ENCODE measurements around the gene UPF2. TPM values are rescaled to one million over a fixed set of nuclear protein-coding genes. Genes with fewer than 3 reads are reported as not detected.

The UPF2 gene
- total RNA-seq, 1 donor: 20.6 TPM

GRCh38 chr10:11881030-11881476 is 161.6 kb downstream of the UPF2 start:
- H3K4me1 ChIP-seq (ENCODE audit: insufficient read depth, low read length): no peaks in the 10 kb centered on the region
- H3K4me3 ChIP-seq (ENCODE audit: low read length): no peak overlapping the region
- no peaks in the 10 kb centered on the region for H3K9me3 ChIP-seq (ENCODE audit: low read depth, low read length)
- no peaks in the 10 kb centered on the region for H3K27me3 ChIP-seq (ENCODE audit: insufficient read depth, low read length)

- H3K9me3 ChIP-seq (ENCODE audit: low read depth, low read length): no peaks in the 10 kb centered on the region
- H3K4me1 ChIP-seq (ENCODE audit: insufficient read depth, low read length): no peaks in the 10 kb centered on the region
- H3K27me3 ChIP-seq (ENCODE audit: insufficient read depth, low read length): no peaks in the 10 kb centered on the region
- no peak overlapping the region for H3K4me3 ChIP-seq (ENCODE audit: low read length)
Measured at GRCh38 chr10:11880151-11881029, 162.2 kb downstream of the UPF2 start.

- no peaks in the 10 kb centered on the region for H3K27me3 ChIP-seq (ENCODE audit: insufficient read depth, low read length)
- H3K9me3 ChIP-seq (ENCODE audit: low read depth, low read length): no peaks in the 10 kb centered on the region
- H3K4me1 ChIP-seq (ENCODE audit: insufficient read depth, low read length): peaks cover 5% of the 10 kb centered on the region
- no peak overlapping the region for H3K4me3 ChIP-seq (ENCODE audit: low read length)
Measured at GRCh38 chr10:11879387-11880094, 163.1 kb downstream of the UPF2 start.

GRCh38 chr10:11878776-11879175 is 163.8 kb downstream of the UPF2 start:
- H3K27me3 ChIP-seq (ENCODE audit: insufficient read depth, low read length): no peaks in the 10 kb centered on the region
- no peak overlapping the region for H3K4me3 ChIP-seq (ENCODE audit: low read length)
- peaks cover 8% of the 10 kb centered on the region for H3K4me1 ChIP-seq (ENCODE audit: insufficient read depth, low read length)
- no peaks in the 10 kb centered on the region for H3K9me3 ChIP-seq (ENCODE audit: low read depth, low read length)

- Histone ChIP-seq H3K27me3 (ENCODE audit: insufficient read depth, low read length) (no peaks in the 10 kb centered on the region), H3K4me3 (ENCODE audit: low read length) (no peak overlapping the region), H3K4me1 (ENCODE audit: insufficient read depth, low read length) (peaks cover 8% of the 10 kb centered on the region), H3K9me3 (ENCODE audit: low read depth, low read length) (no peaks in the 10 kb centered on the region)
Measured at GRCh38 chr10:11877591-11877905, 165.1 kb downstream of the UPF2 start.

GRCh38 chr10:11876805-11877590 is 165.6 kb downstream of the UPF2 start:
- Histone ChIP-seq H3K27me3 (ENCODE audit: insufficient read depth, low read length) (no peaks in the 10 kb centered on the region), H3K9me3 (ENCODE audit: low read depth, low read length) (no peaks in the 10 kb centered on the region), H3K4me1 (ENCODE audit: insufficient read depth, low read length) (peaks cover 8% of the 10 kb centered on the region), H3K4me3 (ENCODE audit: low read length) (no peak overlapping the region)

GRCh38 chr10:11876324-11876723 is 166.3 kb downstream of the UPF2 start:
- no peaks in the 10 kb centered on the region for H3K27me3 ChIP-seq (ENCODE audit: insufficient read depth, low read length)
- H3K4me3 ChIP-seq (ENCODE audit: low read length): no peak overlapping the region
- H3K9me3 ChIP-seq (ENCODE audit: low read depth, low read length): no peaks in the 10 kb centered on the region
- peaks cover 8% of the 10 kb centered on the region for H3K4me1 ChIP-seq (ENCODE audit: insufficient read depth, low read length)

GRCh38 chr10:11875494-11876281 is 166.9 kb downstream of the UPF2 start:
- Histone ChIP-seq H3K27me3 (ENCODE audit: insufficient read depth, low read length) (no peaks in the 10 kb centered on the region), H3K4me1 (ENCODE audit: insufficient read depth, low read length) (peaks cover 8% of the 10 kb centered on the region), H3K4me3 (ENCODE audit: low read length) (no peak overlapping the region), H3K9me3 (ENCODE audit: low read depth, low read length) (no peaks in the 10 kb centered on the region)

GRCh38 chr10:11874568-11875493 is 167.8 kb downstream of the UPF2 start:
- no peak overlapping the region for H3K4me3 ChIP-seq (ENCODE audit: low read length)
- H3K27me3 ChIP-seq (ENCODE audit: insufficient read depth, low read length): no peaks in the 10 kb centered on the region
- peaks cover 8% of the 10 kb centered on the region for H3K4me1 ChIP-seq (ENCODE audit: insufficient read depth, low read length)
- no peaks in the 10 kb centered on the region for H3K9me3 ChIP-seq (ENCODE audit: low read depth, low read length)

- H3K4me3 ChIP-seq (ENCODE audit: low read length): no peak overlapping the region
- no peaks in the 10 kb centered on the region for H3K27me3 ChIP-seq (ENCODE audit: insufficient read depth, low read length)
- no peaks in the 10 kb centered on the region for H3K9me3 ChIP-seq (ENCODE audit: low read depth, low read length)
- peaks cover 8% of the 10 kb centered on the region for H3K4me1 ChIP-seq (ENCODE audit: insufficient read depth, low read length)
Measured at GRCh38 chr10:11871466-11871865, 171.1 kb downstream of the UPF2 start.

GRCh38 chr10:11870900-11871400 is 171.7 kb downstream of the UPF2 start:
- H3K4me3 ChIP-seq (ENCODE audit: low read length): no peak overlapping the region
- H3K9me3 ChIP-seq (ENCODE audit: low read depth, low read length): no peaks in the 10 kb centered on the region
- no peaks in the 10 kb centered on the region for H3K27me3 ChIP-seq (ENCODE audit: insufficient read depth, low read length)
- peaks cover 8% of the 10 kb centered on the region for H3K4me1 ChIP-seq (ENCODE audit: insufficient read depth, low read length)

GRCh38 chr10:11870461-11870780 is 172.2 kb downstream of the UPF2 start:
- H3K27me3 ChIP-seq (ENCODE audit: insufficient read depth, low read length): no peaks in the 10 kb centered on the region
- no peak overlapping the region for H3K4me3 ChIP-seq (ENCODE audit: low read length)
- peaks cover 8% of the 10 kb centered on the region for H3K4me1 ChIP-seq (ENCODE audit: insufficient read depth, low read length)
- no peaks in the 10 kb centered on the region for H3K9me3 ChIP-seq (ENCODE audit: low read depth, low read length)

All from mononuclear cell (primary cell).